Activated gamma-delta T cell (primary cell): ENCODE results near the gene SHB.
"Not testable (repeated sequence)": the region's sequence is repeated elsewhere in the genome, so short reads cannot be mapped to it uniquely, and the experiment has no call there.

ENCODE experiments used
- DNase-seq: peaks from one replicate; lab custom pipeline; 2025; lab: John Stamatoyannopoulos, UW

Gene SHB

GRCh38 chr9:37969558-37970300 lies 99.3 kb downstream of the SHB start:
- no peak for DNase-seq

GRCh38 chr9:37969130-37969529 lies 99.9 kb downstream of the SHB start:
- no peak for DNase-seq

- no peak for DNase-seq
Measured at GRCh38 chr9:37968228-37968701, 100.8 kb downstream of the SHB start.

- no peak for DNase-seq
Measured at GRCh38 chr9:37967761-37968080, 101.3 kb downstream of the SHB start.

GRCh38 chr9:37967014-37967760 lies 101.8 kb downstream of the SHB start:
- DNase-seq, result no peak

- no peak for DNase-seq
Measured at GRCh38 chr9:37966412-37967013, 102.5 kb downstream of the SHB start.

GRCh38 chr9:37965676-37966345 lies 103.2 kb downstream of the SHB start:
- DNase-seq, result not testable (repeated sequence)

GRCh38 chr9:37965116-37965515 lies 103.9 kb downstream of the SHB start:
- no peak for DNase-seq

- no peak for DNase-seq
Measured at GRCh38 chr9:37964740-37965081, 104.3 kb downstream of the SHB start.

GRCh38 chr9:37963936-37964739 lies 104.9 kb downstream of the SHB start:
- DNase-seq, result no peak

GRCh38 chr9:37961351-37961750 lies 107.7 kb downstream of the SHB start:
- no peak for DNase-seq

- DNase-seq, result no peak
Measured at GRCh38 chr9:37960631-37961030, 108.4 kb downstream of the SHB start.

GRCh38 chr9:37959976-37960375 lies 109.1 kb downstream of the SHB start:
- DNase-seq, result no peak

- DNase-seq, result no peak
Measured at GRCh38 chr9:37958154-37958553, 110.9 kb downstream of the SHB start.

- no peak for DNase-seq
Measured at GRCh38 chr9:37957664-37957953, 111.4 kb downstream of the SHB start.

GRCh38 chr9:37956904-37957663 lies 111.9 kb downstream of the SHB start:
- no peak for DNase-seq

- no peak for DNase-seq
Measured at GRCh38 chr9:37956423-37956820, 112.6 kb downstream of the SHB start.

GRCh38 chr9:37955781-37956422 lies 113.1 kb downstream of the SHB start:
- DNase-seq, result no peak

- DNase-seq, result no peak
Measured at GRCh38 chr9:37954581-37954981, 114.4 kb downstream of the SHB start.

GRCh38 chr9:37953775-37954437 lies 115.1 kb downstream of the SHB start:
- DNase-seq, result no peak
